Thyroid gland (tissue), 4 donors: Measurements from ENCODE around the gene UST.

Source experiments
- POLR2A ChIP-seq, 2 donors: fragments of 450-650 bp; IDR thresholded peaks; one replicate each; pipeline ENCODE4 v1.6.1; 2017; ENCODE audit warnings: antibody characterized with exemption in 2 of 2, mild to moderate bottlenecking in 2 of 2, moderate library complexity in 1 of 2
- TF ChIP-seq, protein P1 (sequence below), 6 experiments: fragments of 200-600 bp in 3 of 6; fragments of 450-650 bp in 3 of 6; sonication (generic) in 3 of 6; IDR thresholded peaks; one replicate each; pipeline ENCODE4 v1.5.1; 2016 to 2019; ENCODE audit warnings: antibody characterized with exemption in 6 of 6, mild to moderate bottlenecking in 2 of 6, inconsistent platforms in 1 of 6, moderate library complexity in 1 of 6

DNA sequence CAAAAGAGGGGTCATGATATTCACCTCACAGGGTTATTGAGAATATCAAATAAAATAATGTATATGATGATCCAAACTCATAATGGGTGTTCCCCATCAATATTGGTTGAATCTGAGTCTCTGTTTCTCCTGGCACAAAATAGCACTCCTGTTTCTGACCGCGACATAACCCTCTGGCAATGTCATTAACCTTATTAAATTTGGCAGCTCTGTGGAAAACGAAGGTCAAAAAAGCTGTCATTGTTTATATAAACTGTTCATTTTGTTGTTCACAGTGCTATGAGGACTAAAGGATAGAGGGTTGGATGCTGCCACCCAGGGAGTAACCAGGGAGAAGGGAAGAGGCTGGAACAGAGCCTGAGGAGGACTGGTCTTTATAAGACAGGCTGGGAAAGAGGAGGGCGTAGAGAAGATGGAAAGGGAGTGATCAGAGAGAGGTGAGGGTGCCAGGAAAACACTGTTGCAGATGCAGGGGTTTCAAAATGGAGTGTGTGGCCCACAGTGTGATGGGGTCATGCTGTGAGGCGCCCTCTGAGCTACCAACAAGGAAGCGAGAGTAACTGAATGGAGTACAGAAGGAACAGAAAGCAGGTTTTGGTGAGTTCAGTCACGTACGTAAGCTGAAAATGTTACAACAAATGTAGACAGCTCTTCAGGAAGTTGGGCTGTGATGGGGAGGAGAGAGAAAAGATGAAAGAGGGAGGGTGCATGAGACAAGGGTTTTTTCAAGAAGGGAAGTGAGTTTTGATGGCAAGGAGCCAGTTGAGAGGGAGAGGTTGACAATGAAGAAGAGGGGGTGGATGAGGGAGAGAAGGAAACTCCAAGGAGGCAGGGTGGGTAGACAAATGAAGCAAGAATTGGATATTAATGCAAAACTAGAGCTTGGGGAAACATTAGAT lies 319.1 kb downstream of the UST start:
- TF ChIP-seq POLR2A (IDR thresholded peaks at IDR 0.05), result no peak
- TF ChIP-seq, protein P1, sequence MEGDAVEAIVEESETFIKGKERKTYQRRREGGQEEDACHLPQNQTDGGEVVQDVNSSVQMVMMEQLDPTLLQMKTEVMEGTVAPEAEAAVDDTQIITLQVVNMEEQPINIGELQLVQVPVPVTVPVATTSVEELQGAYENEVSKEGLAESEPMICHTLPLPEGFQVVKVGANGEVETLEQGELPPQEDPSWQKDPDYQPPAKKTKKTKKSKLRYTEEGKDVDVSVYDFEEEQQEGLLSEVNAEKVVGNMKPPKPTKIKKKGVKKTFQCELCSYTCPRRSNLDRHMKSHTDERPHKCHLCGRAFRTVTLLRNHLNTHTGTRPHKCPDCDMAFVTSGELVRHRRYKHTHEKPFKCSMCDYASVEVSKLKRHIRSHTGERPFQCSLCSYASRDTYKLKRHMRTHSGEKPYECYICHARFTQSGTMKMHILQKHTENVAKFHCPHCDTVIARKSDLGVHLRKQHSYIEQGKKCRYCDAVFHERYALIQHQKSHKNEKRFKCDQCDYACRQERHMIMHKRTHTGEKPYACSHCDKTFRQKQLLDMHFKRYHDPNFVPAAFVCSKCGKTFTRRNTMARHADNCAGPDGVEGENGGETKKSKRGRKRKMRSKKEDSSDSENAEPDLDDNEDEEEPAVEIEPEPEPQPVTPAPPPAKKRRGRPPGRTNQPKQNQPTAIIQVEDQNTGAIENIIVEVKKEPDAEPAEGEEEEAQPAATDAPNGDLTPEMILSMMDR (IDR thresholded peaks at IDR 0.05), result no peak
